Measurements from ENCODE around the gene SHB. TPM values are rescaled to one million over a fixed set of nuclear protein-coding genes. Genes with fewer than 3 reads are reported as not detected.
A peak's percentile ranks its signal among the peaks of the same experiment; 100 is the strongest.

SHB gene
- total and polyA plus RNA-seq, 2 of the 13 experiments (the other 11 are each of a cell fraction or from before 2014, with no cell fraction given): 19.4 to 20.7 TPM

DNA sequence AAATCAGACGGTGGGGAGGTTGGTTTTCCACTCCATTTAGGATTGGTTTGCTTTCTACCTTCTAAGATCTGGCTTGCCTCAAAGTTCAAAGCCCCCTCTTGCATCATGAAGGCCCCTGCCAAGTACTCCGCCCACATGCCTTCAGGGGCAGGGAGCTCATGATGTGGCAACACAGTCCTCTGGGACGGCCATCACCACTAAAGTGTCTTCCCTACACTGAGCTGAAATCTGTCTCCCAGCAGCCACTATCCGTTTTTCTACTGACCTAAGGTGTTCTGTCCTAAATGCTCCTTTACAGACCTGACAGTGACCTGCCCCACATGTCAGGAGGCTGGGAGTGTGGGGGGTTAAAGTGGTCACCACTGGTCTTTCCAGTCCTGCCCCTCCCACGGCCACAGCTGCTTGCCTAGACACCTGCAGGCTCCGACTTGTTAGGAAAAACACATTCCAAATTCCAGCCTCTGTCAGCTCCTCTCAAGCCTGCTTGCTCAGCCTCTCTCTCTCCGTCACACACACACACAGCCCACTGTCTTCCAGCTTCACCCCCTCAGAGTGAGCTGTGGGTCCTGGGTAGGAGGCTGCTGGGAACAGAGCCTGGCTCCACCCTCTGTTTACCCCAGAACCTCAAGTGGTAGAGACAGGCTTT, 44.9 kb downstream of the SHB start (continued):
- TF ChIP-seq, protein P1, sequence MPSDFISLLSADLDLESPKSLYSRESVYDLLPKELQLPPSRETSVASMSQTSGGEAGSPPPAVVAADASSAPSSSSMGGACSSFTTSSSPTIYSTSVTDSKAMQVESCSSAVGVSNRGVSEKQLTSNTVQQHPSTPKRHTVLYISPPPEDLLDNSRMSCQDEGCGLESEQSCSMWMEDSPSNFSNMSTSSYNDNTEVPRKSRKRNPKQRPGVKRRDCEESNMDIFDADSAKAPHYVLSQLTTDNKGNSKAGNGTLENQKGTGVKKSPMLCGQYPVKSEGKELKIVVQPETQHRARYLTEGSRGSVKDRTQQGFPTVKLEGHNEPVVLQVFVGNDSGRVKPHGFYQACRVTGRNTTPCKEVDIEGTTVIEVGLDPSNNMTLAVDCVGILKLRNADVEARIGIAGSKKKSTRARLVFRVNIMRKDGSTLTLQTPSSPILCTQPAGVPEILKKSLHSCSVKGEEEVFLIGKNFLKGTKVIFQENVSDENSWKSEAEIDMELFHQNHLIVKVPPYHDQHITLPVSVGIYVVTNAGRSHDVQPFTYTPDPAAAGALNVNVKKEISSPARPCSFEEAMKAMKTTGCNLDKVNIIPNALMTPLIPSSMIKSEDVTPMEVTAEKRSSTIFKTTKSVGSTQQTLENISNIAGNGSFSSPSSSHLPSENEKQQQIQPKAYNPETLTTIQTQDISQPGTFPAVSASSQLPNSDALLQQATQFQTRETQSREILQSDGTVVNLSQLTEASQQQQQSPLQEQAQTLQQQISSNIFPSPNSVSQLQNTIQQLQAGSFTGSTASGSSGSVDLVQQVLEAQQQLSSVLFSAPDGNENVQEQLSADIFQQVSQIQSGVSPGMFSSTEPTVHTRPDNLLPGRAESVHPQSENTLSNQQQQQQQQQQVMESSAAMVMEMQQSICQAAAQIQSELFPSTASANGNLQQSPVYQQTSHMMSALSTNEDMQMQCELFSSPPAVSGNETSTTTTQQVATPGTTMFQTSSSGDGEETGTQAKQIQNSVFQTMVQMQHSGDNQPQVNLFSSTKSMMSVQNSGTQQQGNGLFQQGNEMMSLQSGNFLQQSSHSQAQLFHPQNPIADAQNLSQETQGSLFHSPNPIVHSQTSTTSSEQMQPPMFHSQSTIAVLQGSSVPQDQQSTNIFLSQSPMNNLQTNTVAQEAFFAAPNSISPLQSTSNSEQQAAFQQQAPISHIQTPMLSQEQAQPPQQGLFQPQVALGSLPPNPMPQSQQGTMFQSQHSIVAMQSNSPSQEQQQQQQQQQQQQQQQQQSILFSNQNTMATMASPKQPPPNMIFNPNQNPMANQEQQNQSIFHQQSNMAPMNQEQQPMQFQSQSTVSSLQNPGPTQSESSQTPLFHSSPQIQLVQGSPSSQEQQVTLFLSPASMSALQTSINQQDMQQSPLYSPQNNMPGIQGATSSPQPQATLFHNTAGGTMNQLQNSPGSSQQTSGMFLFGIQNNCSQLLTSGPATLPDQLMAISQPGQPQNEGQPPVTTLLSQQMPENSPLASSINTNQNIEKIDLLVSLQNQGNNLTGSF (CRISPR knock-in tag; IDR thresholded peaks at IDR 0.05): no peak
- peak; percentile 61 to 87; a peak in 3 of 4 replicates for TF ChIP-seq EP300 (IDR thresholded peaks at IDR 0.05; ENCODE audit: low read depth in 2 of 2, low read length in 2 of 2)
- TF ChIP-seq EP300 (CRISPR knock-in tag; IDR thresholded peaks at IDR 0.05; ENCODE audit: borderline replicate concordance): peak; percentile 74
- TF ChIP-seq ATF7 (IDR thresholded peaks at IDR 0.05): 0 out of 2 replicates have a peak, but pooled peaks have one; percentile 34
- TF ChIP-seq ATF7 (CRISPR knock-in tag; IDR thresholded peaks at IDR 0.05): peak; percentile 63; the same call in 1 of the 2 replicates
- TF ChIP-seq FOXP1 (IDR thresholded peaks at IDR 0.05): no peak
- TF ChIP-seq FOXP1 (CRISPR knock-in tag; IDR thresholded peaks at IDR 0.05): peak; percentile 68; the same call in 1 of the 2 replicates

DNA sequence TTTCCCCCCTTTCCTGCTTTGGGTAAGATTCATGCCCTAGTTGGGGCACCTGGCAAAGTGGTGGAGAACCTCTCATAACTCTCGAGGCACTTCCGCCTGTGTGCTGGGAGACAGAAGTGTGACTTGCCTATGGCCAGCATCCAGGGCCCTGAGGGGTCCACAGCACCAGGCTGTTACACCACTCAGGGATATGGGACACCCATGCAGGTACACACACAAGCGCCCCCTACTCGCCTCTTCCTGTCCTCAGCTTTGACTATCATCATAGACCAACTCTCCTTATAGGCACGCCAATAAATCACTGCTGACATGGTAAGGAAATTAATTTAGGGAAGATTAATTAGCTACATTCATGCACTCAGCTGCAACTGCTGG, 45.4 kb downstream of the SHB start:
- WGBS (ENCODE audit: low lambda C conversion rate): 78% methylated on average over 4 of the region's 5 CpGs
- intact Hi-C loops (cut with micrococcal nuclease; ENCODE audit: unreplicated experiment) (loop anchor here (2.0 to 10.0 kb wide), 2 partner anchors 43 to 141 kb away; no protein-coding TSS in a partner anchor), in situ Hi-C loops (cut with HindIII; ENCODE audit: extremely low pct_ligation_motif_present, low pct_unique_long_range_greater_than_20kb) (loop anchor here (5.0 kb wide), 1 partner anchor 44 kb away; the partner anchor contains the start of gene SHB)
- Histone ChIP-seq H3K4me3 (replicated peaks in 1 of 3; ENCODE audit: insufficient read depth in 1 of 3, low read depth in 2 of 3, low read length in 3 of 3) (no peak overlapping the region), H3K79me2 (ENCODE audit: insufficient read depth, low read length) (peaks cover 91% of the 10 kb centered on the region), H3K27ac (ENCODE audit: extremely low read length, insufficient read depth, low read length) (peak overlapping the region; percentile 70), H3K36me3 (replicated peaks in 1 of 2; ENCODE audit: control insufficient read depth in 1 of 2, insufficient read depth in 2 of 2, low read length in 2 of 2) (peaks cover 15 to 18% of the 10 kb centered on the region in 2 experiments), H3K9me3 (ENCODE audit: low read length) (no peaks in the 10 kb centered on the region), H3K4me1 (ENCODE audit: insufficient read depth, low read length) (peaks cover 100% of the 10 kb centered on the region), H2AFZ (ENCODE audit: low read length) (no peak overlapping the region), H3K27me3 (ENCODE audit: control insufficient read depth in 1 of 2, insufficient read depth in 2 of 2, low read length in 2 of 2) (no peaks in the 10 kb centered on the region), H4K20me1 (ENCODE audit: insufficient read depth, low read length) (peaks cover 28% of the 10 kb centered on the region; the same call in 1 of the 2 replicates), H3K9ac (ENCODE audit: insufficient read depth, low read depth, low read length) (no peak overlapping the region), H3K4me2 (ENCODE audit: low read depth, low read length) (peak overlapping the region; percentile 69)
- BruUV-seq (replicated peaks): no TSS peak
- ChIA-PET CTCF (ENCODE audit: low intra/inter-chr PET ratio, low total read pairs) (no interaction called here), POLR2A (interaction anchor here (0.8 to 5.7 kb wide), 16 partner anchors 11 to 558 kb away, joined by 3 to 47 read pairs (median 6); partner anchors contain the start of gene ZBTB5)
- ATAC-seq: peak; percentile 11
- DNase-seq (ENCODE audit: low spot score): no peak
- FAIRE-seq: no peak
- TF ChIP-seq, protein P2, sequence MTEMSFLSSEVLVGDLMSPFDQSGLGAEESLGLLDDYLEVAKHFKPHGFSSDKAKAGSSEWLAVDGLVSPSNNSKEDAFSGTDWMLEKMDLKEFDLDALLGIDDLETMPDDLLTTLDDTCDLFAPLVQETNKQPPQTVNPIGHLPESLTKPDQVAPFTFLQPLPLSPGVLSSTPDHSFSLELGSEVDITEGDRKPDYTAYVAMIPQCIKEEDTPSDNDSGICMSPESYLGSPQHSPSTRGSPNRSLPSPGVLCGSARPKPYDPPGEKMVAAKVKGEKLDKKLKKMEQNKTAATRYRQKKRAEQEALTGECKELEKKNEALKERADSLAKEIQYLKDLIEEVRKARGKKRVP (CRISPR knock-in tag; IDR thresholded peaks at IDR 0.05): no peak
- TF ChIP-seq ZIK1 (CRISPR knock-in tag; IDR thresholded peaks at IDR 0.05; ENCODE audit: borderline replicate concordance, low read depth) (0 out of 2 replicates have a peak, but pooled peaks have one; percentile 25), ZNF282 (IDR thresholded peaks at IDR 0.05; ENCODE audit: partially characterized antibody) (no peak)
- TF ChIP-seq, protein P3, sequence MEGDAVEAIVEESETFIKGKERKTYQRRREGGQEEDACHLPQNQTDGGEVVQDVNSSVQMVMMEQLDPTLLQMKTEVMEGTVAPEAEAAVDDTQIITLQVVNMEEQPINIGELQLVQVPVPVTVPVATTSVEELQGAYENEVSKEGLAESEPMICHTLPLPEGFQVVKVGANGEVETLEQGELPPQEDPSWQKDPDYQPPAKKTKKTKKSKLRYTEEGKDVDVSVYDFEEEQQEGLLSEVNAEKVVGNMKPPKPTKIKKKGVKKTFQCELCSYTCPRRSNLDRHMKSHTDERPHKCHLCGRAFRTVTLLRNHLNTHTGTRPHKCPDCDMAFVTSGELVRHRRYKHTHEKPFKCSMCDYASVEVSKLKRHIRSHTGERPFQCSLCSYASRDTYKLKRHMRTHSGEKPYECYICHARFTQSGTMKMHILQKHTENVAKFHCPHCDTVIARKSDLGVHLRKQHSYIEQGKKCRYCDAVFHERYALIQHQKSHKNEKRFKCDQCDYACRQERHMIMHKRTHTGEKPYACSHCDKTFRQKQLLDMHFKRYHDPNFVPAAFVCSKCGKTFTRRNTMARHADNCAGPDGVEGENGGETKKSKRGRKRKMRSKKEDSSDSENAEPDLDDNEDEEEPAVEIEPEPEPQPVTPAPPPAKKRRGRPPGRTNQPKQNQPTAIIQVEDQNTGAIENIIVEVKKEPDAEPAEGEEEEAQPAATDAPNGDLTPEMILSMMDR (CRISPR knock-in tag; IDR thresholded peaks at IDR 0.05): 0 out of 2 replicates have a peak, but pooled peaks have one; percentile 10
- TF ChIP-seq, protein P4, sequence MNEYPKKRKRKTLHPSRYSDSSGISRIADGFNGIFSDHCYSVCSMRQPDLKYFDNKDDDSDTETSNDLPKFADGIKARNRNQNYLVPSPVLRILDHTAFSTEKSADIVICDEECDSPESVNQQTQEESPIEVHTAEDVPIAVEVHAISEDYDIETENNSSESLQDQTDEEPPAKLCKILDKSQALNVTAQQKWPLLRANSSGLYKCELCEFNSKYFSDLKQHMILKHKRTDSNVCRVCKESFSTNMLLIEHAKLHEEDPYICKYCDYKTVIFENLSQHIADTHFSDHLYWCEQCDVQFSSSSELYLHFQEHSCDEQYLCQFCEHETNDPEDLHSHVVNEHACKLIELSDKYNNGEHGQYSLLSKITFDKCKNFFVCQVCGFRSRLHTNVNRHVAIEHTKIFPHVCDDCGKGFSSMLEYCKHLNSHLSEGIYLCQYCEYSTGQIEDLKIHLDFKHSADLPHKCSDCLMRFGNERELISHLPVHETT (CRISPR knock-in tag; conservative IDR thresholded peaks at IDR 0.05): no peak

Measured in HepG2 (cell line).